NOMO-1 treated with dmso at 0.1 percent for 144 hours (cell line): ENCODE data around the gene HBS1L.

Experiments
- DNase-seq: peaks from one replicate; lab custom pipeline; 2025; ENCODE audit not compliant: unreplicated experiment; lab: John Stamatoyannopoulos, UW

HBS1L gene

GRCh38 chr6:135002229-135002844 is 52.3 kb downstream of the HBS1L start:
- DNase-seq, result no peak

- DNase-seq, result no peak
Measured at GRCh38 chr6:134999107-134999506, 55.5 kb downstream of the HBS1L start.

GRCh38 chr6:134997133-134997995 is 57.3 kb downstream of the HBS1L start:
- no peak for DNase-seq

- no peak for DNase-seq
Measured at GRCh38 chr6:134995536-134995935, 59.1 kb downstream of the HBS1L start.

GRCh38 chr6:134994431-134994830 is 60.2 kb downstream of the HBS1L start:
- DNase-seq, result no peak

- no peak for DNase-seq
Measured at GRCh38 chr6:134992155-134992554, 62.5 kb downstream of the HBS1L start.

- no peak for DNase-seq
Measured at GRCh38 chr6:134990262-134990661, 64.4 kb downstream of the HBS1L start.

GRCh38 chr6:134984821-134985220 is 69.8 kb downstream of the HBS1L start:
- DNase-seq, result no peak

- no peak for DNase-seq
Measured at GRCh38 chr6:134983823-134984222, 70.8 kb downstream of the HBS1L start.

GRCh38 chr6:134982161-134982560 is 72.5 kb downstream of the HBS1L start:
- DNase-seq, result no peak

- no peak for DNase-seq
Measured at GRCh38 chr6:134980846-134981245, 73.8 kb downstream of the HBS1L start.

GRCh38 chr6:134979142-134979541 is 75.5 kb downstream of the HBS1L start:
- no peak for DNase-seq

- no peak for DNase-seq
Measured at GRCh38 chr6:134974370-134974769, 80.3 kb downstream of the HBS1L start.

- no peak for DNase-seq
Measured at GRCh38 chr6:134967711-134968110, 86.9 kb downstream of the HBS1L start.

GRCh38 chr6:134964451-134965203 is 90.0 kb downstream of the HBS1L start:
- no peak for DNase-seq

GRCh38 chr6:134962421-134962820 is 92.2 kb downstream of the HBS1L start:
- no peak for DNase-seq

GRCh38 chr6:134961366-134961765 is 93.3 kb downstream of the HBS1L start:
- DNase-seq, result no peak

GRCh38 chr6:134959603-134960002 is 95.0 kb downstream of the HBS1L start:
- no peak for DNase-seq

GRCh38 chr6:134956676-134957075 is 97.9 kb downstream of the HBS1L start:
- no peak for DNase-seq

GRCh38 chr6:134956032-134956431 is 98.6 kb downstream of the HBS1L start:
- DNase-seq, result no peak

GRCh38 chr6:134954272-134955000 is 100.2 kb downstream of the HBS1L start:
- no peak for DNase-seq
